ENCODE measurements around the gene ZCCHC14.

DNA sequence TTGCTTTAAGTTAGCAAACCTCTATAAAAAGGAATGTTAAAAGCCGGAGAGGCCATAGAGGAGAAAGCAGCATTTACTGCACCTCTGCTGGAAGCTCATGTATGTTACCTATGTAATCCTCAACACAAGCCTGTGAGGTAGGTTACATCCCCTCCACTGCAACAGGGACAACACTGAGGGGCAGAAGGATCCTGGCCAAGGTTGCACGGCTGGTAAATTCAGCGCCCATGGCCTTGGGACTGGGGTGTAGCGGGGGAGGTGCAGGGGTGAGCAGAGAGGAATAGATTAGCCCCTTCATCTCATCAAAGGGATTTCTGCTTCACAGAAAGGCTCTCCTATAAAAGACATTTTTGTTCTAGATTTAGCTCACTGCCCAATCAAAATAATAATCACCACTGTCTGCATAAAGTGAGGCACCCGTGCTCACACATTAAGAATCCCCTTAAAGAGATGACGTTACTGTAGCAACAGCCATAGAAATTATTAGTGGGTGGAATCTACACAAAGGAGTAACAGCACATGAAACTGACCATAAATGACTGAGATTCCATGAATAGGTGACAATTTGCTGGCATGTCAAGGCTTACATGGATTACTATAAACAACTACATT lies 3.3 kb downstream of the ZCCHC14 start:
- TF ChIP-seq EP300 (IDR thresholded peaks at IDR 0.05) = no peak
- TF ChIP-seq, protein P1, sequence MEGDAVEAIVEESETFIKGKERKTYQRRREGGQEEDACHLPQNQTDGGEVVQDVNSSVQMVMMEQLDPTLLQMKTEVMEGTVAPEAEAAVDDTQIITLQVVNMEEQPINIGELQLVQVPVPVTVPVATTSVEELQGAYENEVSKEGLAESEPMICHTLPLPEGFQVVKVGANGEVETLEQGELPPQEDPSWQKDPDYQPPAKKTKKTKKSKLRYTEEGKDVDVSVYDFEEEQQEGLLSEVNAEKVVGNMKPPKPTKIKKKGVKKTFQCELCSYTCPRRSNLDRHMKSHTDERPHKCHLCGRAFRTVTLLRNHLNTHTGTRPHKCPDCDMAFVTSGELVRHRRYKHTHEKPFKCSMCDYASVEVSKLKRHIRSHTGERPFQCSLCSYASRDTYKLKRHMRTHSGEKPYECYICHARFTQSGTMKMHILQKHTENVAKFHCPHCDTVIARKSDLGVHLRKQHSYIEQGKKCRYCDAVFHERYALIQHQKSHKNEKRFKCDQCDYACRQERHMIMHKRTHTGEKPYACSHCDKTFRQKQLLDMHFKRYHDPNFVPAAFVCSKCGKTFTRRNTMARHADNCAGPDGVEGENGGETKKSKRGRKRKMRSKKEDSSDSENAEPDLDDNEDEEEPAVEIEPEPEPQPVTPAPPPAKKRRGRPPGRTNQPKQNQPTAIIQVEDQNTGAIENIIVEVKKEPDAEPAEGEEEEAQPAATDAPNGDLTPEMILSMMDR (IDR thresholded peaks at IDR 0.05) = no peak

All from upper lobe of left lung (tissue), 4 donors.